Stimulated activated CD8-positive, alpha-beta memory T cell treated with anti-CD3 and anti-CD28 coated beads, Interleukin-15, amount 100 ng/mL, for 24 hours (primary cell): ENCODE results near the gene CHRNA10.
"Not testable (repeated sequence)": the region's sequence is repeated elsewhere in the genome, so short reads cannot be mapped to it uniquely, and the experiment has no call there.

Experiments
- DNase-seq: peaks from one replicate; pipeline ENCODE4 v3.0.0-alpha.2; 2020; ENCODE audit warnings: low read depth

Gene CHRNA10

GRCh38 chr11:3665336-3666022 is 5.7 kb downstream of the CHRNA10 start:
- no peak for DNase-seq

GRCh38 chr11:3664032-3664630 is 7.1 kb downstream of the CHRNA10 start:
- no peak for DNase-seq

- DNase-seq: no peak
These were observed 8.3 kb downstream of the CHRNA10 start for GRCh38 chr11:3662856-3663255.

GRCh38 chr11:3660960-3661359 is 10.2 kb downstream of the CHRNA10 start:
- no peak for DNase-seq

GRCh38 chr11:3659595-3660515 is 11.3 kb downstream of the CHRNA10 start:
- DNase-seq: no peak

- no peak for DNase-seq
These were observed 12.9 kb downstream of the CHRNA10 start for GRCh38 chr11:3658252-3658651.

GRCh38 chr11:3657331-3657730 is 13.9 kb downstream of the CHRNA10 start:
- DNase-seq: not testable (repeated sequence)

GRCh38 chr11:3655547-3655946 is 15.6 kb downstream of the CHRNA10 start:
- DNase-seq: no peak

- not testable (repeated sequence) for DNase-seq
These were observed 18.7 kb downstream of the CHRNA10 start for GRCh38 chr11:3652514-3652913.

- not testable (repeated sequence) for DNase-seq
These were observed 21.8 kb downstream of the CHRNA10 start for GRCh38 chr11:3649374-3649773.

- DNase-seq: not testable (repeated sequence)
These were observed 22.3 kb downstream of the CHRNA10 start for GRCh38 chr11:3648843-3649242.

GRCh38 chr11:3645552-3645951 is 25.6 kb downstream of the CHRNA10 start:
- no peak for DNase-seq

- DNase-seq: no peak
These were observed 26.4 kb downstream of the CHRNA10 start, which contains the start of gene ART1 for GRCh38 chr11:3644817-3645235. Gene ART1 (plus strand): TSS chr11:3645128. CDS start chr11:3659214, 14,086 bp downstream.

GRCh38 chr11:3643102-3643546 is 28.1 kb downstream of the CHRNA10 start:
- DNase-seq: not testable (repeated sequence)

- DNase-seq: peak; percentile 16
These were observed 28.9 kb downstream of the CHRNA10 start for GRCh38 chr11:3642071-3642951.

GRCh38 chr11:3641701-3642070 is 29.5 kb downstream of the CHRNA10 start, which contains the start of gene ART5:
Gene ART5 (minus strand): TSS chr11:3641992. CDS start chr11:3641862, 130 bp downstream.
- DNase-seq: no peak

GRCh38 chr11:3641191-3641590 is 30.0 kb downstream of the CHRNA10 start:
- DNase-seq: no peak

GRCh38 chr11:3639841-3640240 is 31.3 kb downstream of the CHRNA10 start:
- no peak for DNase-seq

- DNase-seq: no peak
These were observed 32.7 kb downstream of the CHRNA10 start for GRCh38 chr11:3638513-3638912.

- DNase-seq: no peak
These were observed 34.0 kb downstream of the CHRNA10 start for GRCh38 chr11:3637201-3637600.

- no peak for DNase-seq
These were observed 35.4 kb downstream of the CHRNA10 start for GRCh38 chr11:3635641-3636375.
